Body of pancreas (tissue), 4 donors: ENCODE results near the gene ELOA. TPM values are rescaled to one million over a fixed set of nuclear protein-coding genes. Genes with fewer than 3 reads are reported as not detected.
A peak's percentile ranks its signal among the peaks of the same experiment; 100 is the strongest.
"Not testable (repeated sequence)": the region's sequence is repeated elsewhere in the genome, so short reads cannot be mapped to it uniquely, and the experiment has no call there.

ENCODE experiments used
- ATAC-seq: fragments of 150-250 bp; one replicate; pipeline ENCODE4 v1.9.1; 2016
- DNase-seq, 4 donors: peaks; one replicate each; pipeline ENCODE4 v3.0.0-alpha.2; 2019
- H3K27ac ChIP-seq, 4 donors: fragments of 200-600 bp; sonication (generic); 1 replicate in 3 of 4; 2 replicates in 1 of 4; pipeline versions ENCODE4 v1.5.1 to v1.6.1; 2016 to 2019; ENCODE audit warnings: mild to moderate bottlenecking in 1 of 4, mixed read lengths in 1 of 4, moderate library complexity in 1 of 4
- H3K27me3 ChIP-seq, 2 donors: fragments of 200-600 bp; sonication (generic); one replicate each; pipeline ENCODE4 v1.6.0; 2016; ENCODE audit warnings: mild to moderate bottlenecking in 1 of 2
- H3K36me3 ChIP-seq, 2 donors: fragments of 200-600 bp; sonication (generic); replicated peaks in 1 of 2; 2 replicates each; pipeline ENCODE4 v1.5.1; 2016; ENCODE audit warnings: low read depth in 2 of 2; ENCODE audit not compliant: insufficient read depth in 1 of 2
- H3K4me1 ChIP-seq: fragments of 200-600 bp; sonication (generic); one replicate; pipeline ENCODE4 v1.6.0; 2016
- H3K4me3 ChIP-seq, 2 donors: fragments of 200-600 bp; sonication (generic); 1 replicate in 1 of 2; 2 replicates in 1 of 2; pipeline ENCODE4 v1.5.1; 2016 to 2019
- H3K9me3 ChIP-seq, 3 donors: fragments of 200-600 bp; sonication (generic); 1 replicate in 2 of 3; 2 replicates in 1 of 3; pipeline ENCODE4 v1.5.1; 2016
- CTCF ChIP-seq, 7 experiments: fragments of 450-650 bp in 4 of 7; fragments of 200-600 bp in 3 of 7; sonication (generic) in 3 of 7; IDR thresholded peaks; one replicate each; pipeline ENCODE4 v1.5.1; 2016 to 2019; ENCODE audit warnings: antibody characterized with exemption in 7 of 7
- POLR2A ChIP-seq, 3 donors: fragments of 450-650 bp; IDR thresholded peaks; one replicate each; pipeline ENCODE4 v1.6.1; 2016; ENCODE audit warnings: antibody characterized with exemption in 3 of 3, mild to moderate bottlenecking in 2 of 3
- WGBS, 2 donors: methylation state at CpG; one replicate each; pipeline ENCODE4 v1.1.5; 2017; 5-methylcytosine and 5-hydroxymethylcytosine counted together
- intact Hi-C: fragments of 100-400 bp; cut with DNase I; formaldehyde crosslinking; loops from one replicate; pipeline ENCODE4 v1.15.1; 2023
- total RNA-seq, 2 donors: library from RNA; depleted of rRNA; stranded (reverse); fragments of >200 nt; gene quantifications; one replicate each; pipeline ENCODE4 v1.1.0, GENCODE V29; 2016

Gene ELOA
- total RNA-seq, 2 donors from 2014 or later, result 22.6 to 28.0 TPM

- Histone ChIP-seq H3K4me3 (no peak overlapping the region), H3K27ac (no peak overlapping the region), H3K9me3 (no peaks in the 10 kb centered on the region), H3K4me1 (peaks cover 15% of the 10 kb centered on the region), H3K27me3 (no peaks in the 10 kb centered on the region), H3K36me3 (no peaks in the 10 kb centered on the region)
- 65% methylated on average over 5 to 6 of the region's 6 CpGs for WGBS, 2 donors
- DNase-seq (no peak), ATAC-seq (no peak)
- intact Hi-C loops, result no loop called here
- TF ChIP-seq POLR2A (IDR thresholded peaks at IDR 0.05), result no peak
- TF ChIP-seq CTCF (IDR thresholded peaks at IDR 0.05), result no peak
These were observed 31.1 kb downstream of the ELOA start for GRCh38 chr1:23774174-23774880.

GRCh38 chr1:23776217-23776616, 32.9 kb downstream of the ELOA start:
- 35 to 47% methylated on average over 2 of the region's 2 CpGs for WGBS, 2 donors
- intact Hi-C loops, result no loop called here
- Histone ChIP-seq H3K36me3 (no peaks in the 10 kb centered on the region), H3K4me3 (no peak overlapping the region), H3K27ac (no peak overlapping the region), H3K9me3 (no peaks in the 10 kb centered on the region), H3K27me3 (no peaks in the 10 kb centered on the region), H3K4me1 (peaks cover 22% of the 10 kb centered on the region)
- no peak for ATAC-seq
- TF ChIP-seq POLR2A (IDR thresholded peaks at IDR 0.05) (no peak), CTCF (IDR thresholded peaks at IDR 0.05) (no peak)
- DNase-seq, result no peak

- Histone ChIP-seq H3K36me3 (peaks cover 0 to 2% of the 10 kb centered on the region in 2 donors), H3K4me3 (peak within 1 kb of the TSS; percentile 86 to 89), H3K9me3 (no peaks in the 10 kb centered on the region), H3K27ac (peak within 1 kb of the TSS; percentile 85 to 97 (median 92)), H3K4me1 (peaks cover 22% of the 10 kb centered on the region), H3K27me3 (no peaks in the 10 kb centered on the region)
- 0% methylated on average over 9 to 35 of the region's 91 CpGs for WGBS, 2 donors
- DNase-seq (peak; percentile 86 to 93 (median 90)), ATAC-seq (peak; percentile 92)
- intact Hi-C loops, result no loop called here
- TF ChIP-seq CTCF (IDR thresholded peaks at IDR 0.05) (peak in 1 of 7 experiments; percentile 2), POLR2A (IDR thresholded peaks at IDR 0.05) (peak; percentile 71 to 76 (median 76))
These were observed 34.9 kb downstream of the ELOA start, which contains the start of gene PITHD1 for GRCh38 chr1:23777979-23778814. Gene PITHD1, plus strand, starts transcription at chr1:23778418. Its CDS starts 98 bp downstream, at chr1:23778516.

DNA sequence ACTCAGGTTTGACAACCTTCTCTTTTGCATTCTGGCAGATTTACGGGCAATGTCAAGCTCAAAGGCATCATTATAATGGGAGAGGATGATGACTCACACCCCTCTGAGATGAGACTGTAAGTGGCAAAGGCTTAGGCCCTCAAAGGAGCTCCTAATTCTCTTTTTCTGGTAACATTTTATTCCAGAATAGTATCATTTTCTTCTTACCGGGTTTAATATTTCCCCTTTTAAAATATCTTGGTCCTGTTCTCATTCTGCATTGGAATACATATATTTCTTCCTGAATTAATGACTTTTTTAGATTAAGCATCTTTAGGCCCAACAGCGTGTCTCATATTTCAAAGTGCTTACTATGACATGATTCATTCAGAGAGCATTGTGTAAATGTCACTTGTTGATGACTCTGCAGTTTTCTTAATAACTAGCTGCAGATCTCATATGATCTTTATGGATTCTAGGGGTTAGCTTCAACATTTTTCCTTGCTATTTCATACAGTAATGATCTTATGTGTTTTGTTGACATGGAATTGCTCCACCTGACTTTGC, 36.6 kb downstream of the ELOA start:
- H3K9me3 ChIP-seq, result no peaks in the 10 kb centered on the region
- DNase-seq, result no peak
- H3K27me3 ChIP-seq, result no peaks in the 10 kb centered on the region
- no peak for ATAC-seq
- H3K27ac ChIP-seq, result no peak overlapping the region
- H3K4me3 ChIP-seq, result no peak overlapping the region
- H3K4me1 ChIP-seq, result peaks cover 22% of the 10 kb centered on the region
- intact Hi-C loops, result no loop called here
- TF ChIP-seq POLR2A (IDR thresholded peaks at IDR 0.05), result no peak
- TF ChIP-seq CTCF (IDR thresholded peaks at IDR 0.05), result no peak
- WGBS, 2 donors, result 59 to 61% methylated on average over 3 of the region's 3 CpGs
- peaks cover 0 to 2% of the 10 kb centered on the region in 2 donors for H3K36me3 ChIP-seq

- H3K27ac ChIP-seq, H3K4me3 ChIP-seq, intact Hi-C loops, H3K9me3 ChIP-seq, DNase-seq, ATAC-seq, H3K36me3 ChIP-seq, H3K27me3 ChIP-seq: not testable (repeated sequence)
- 91 to 93% methylated on average over 11 of the region's 11 CpGs for WGBS, 2 donors
- H3K4me1 ChIP-seq, result peaks cover 14% of the 10 kb centered on the region
These were observed 39.9 kb downstream of the ELOA start for GRCh38 chr1:23783141-23783540.
